Left kidney (tissue), 2 donors: Measurements from ENCODE around the gene PDE6H. TPM values are rescaled to one million over a fixed set of nuclear protein-coding genes. Genes with fewer than 3 reads are reported as not detected.

Experiments used
- DNase-seq: peaks from one replicate; pipeline ENCODE4 v3.0.0-alpha.2; 2013
- polyA plus RNA-seq: library from polyadenylated mRNA; unstranded; fragments of 120-200 nt; gene quantifications from one replicate; pipeline ENCODE4 v1.2.1, GENCODE V29; 2013; ENCODE audit not compliant: insufficient read length

The PDE6H gene
- polyA plus RNA-seq, 1 donor = not detected

- DNase-seq = no peak
These were observed 21.0 kb upstream of the PDE6H start for GRCh38 chr12:14951851-14952250.

GRCh38 chr12:14952299-14952921 is 20.4 kb upstream of the PDE6H start:
- no peak for DNase-seq

- no peak for DNase-seq
These were observed 19.1 kb upstream of the PDE6H start for GRCh38 chr12:14953752-14954151.

GRCh38 chr12:14954269-14954668 is 18.6 kb upstream of the PDE6H start:
- no peak for DNase-seq

GRCh38 chr12:14956024-14956891 is 16.6 kb upstream of the PDE6H start:
- no peak for DNase-seq

GRCh38 chr12:14956905-14957304 is 15.9 kb upstream of the PDE6H start:
- DNase-seq = no peak

- no peak for DNase-seq
These were observed 15.2 kb upstream of the PDE6H start for GRCh38 chr12:14957551-14958168.

GRCh38 chr12:14958361-14959125 is 14.3 kb upstream of the PDE6H start:
- no peak for DNase-seq

- DNase-seq = no peak
These were observed 13.8 kb upstream of the PDE6H start for GRCh38 chr12:14959126-14959440.

GRCh38 chr12:14959463-14959862 is 13.4 kb upstream of the PDE6H start:
- DNase-seq = no peak

GRCh38 chr12:14959916-14960496 is 12.8 kb upstream of the PDE6H start:
- no peak for DNase-seq

GRCh38 chr12:14960548-14961465 is 12.0 kb upstream of the PDE6H start:
- DNase-seq = no peak

- no peak for DNase-seq
These were observed 11.2 kb upstream of the PDE6H start, which contains the start of gene ARHGDIB for GRCh38 chr12:14961466-14962152. Gene ARHGDIB (minus strand): TSS chr12:14961601. CDS start chr12:14950712, 10,889 bp downstream.

GRCh38 chr12:14962153-14962539 is 10.7 kb upstream of the PDE6H start:
- no peak for DNase-seq

- no peak for DNase-seq
These were observed 10.0 kb upstream of the PDE6H start for GRCh38 chr12:14962797-14963196.

- DNase-seq = no peak
These were observed 9.3 kb upstream of the PDE6H start for GRCh38 chr12:14963520-14963919.

GRCh38 chr12:14964406-14964805 is 8.4 kb upstream of the PDE6H start:
- no peak for DNase-seq

- no peak for DNase-seq
These were observed 7.6 kb upstream of the PDE6H start for GRCh38 chr12:14965221-14965620.

GRCh38 chr12:14968478-14968877 is 4.4 kb upstream of the PDE6H start:
- no peak for DNase-seq

GRCh38 chr12:14970473-14970872 is 2.4 kb upstream of the PDE6H start:
- DNase-seq = no peak
